ENCODE measurements around the gene POLR2I. TPM values are rescaled to one million over a fixed set of nuclear protein-coding genes. Genes with fewer than 3 reads are reported as not detected.
"Not testable (repeated sequence)": the region's sequence is repeated elsewhere in the genome, so short reads cannot be mapped to it uniquely, and the experiment has no call there.

The POLR2I gene
- total and polyA plus RNA-seq, 2 experiments from 2014 or later, result 94.0 to 413 TPM

DNA sequence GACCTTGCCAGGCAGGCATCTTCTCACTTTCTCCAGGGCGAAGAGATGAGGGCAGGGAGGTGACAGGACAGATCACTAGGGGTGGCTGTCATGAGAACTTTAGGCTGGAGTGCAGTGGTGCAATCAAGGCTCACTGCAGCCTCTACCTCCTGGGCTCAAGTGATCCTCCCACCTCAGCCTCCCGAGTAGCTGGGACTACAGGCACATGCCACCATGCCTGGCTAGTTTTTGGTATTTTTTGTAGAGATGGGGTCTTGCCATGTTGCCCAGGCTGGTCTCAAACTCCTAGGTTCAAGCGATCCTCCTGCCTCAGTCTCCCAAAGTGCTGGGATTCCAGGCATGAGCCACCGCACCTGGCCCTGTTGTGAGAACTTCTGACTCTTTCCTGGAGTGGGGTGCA lies 20.2 kb upstream of the POLR2I start:
- not testable (repeated sequence) for ATAC-seq; H3K4me3 Mint-ChIP-seq; H3K27me3 Mint-ChIP-seq (ENCODE audit: insufficient read depth, low read depth, poor library complexity); H3K4me1 ChIP-seq (ENCODE audit: insufficient read depth); H3F3A ChIP-seq (replicated peaks; ENCODE audit: low read depth); H3K27me3 ChIP-seq (ENCODE audit: insufficient read depth); H3K4me3 ChIP-seq; H3K9me2 ChIP-seq (ENCODE audit: insufficient read depth); H3K27ac Mint-ChIP-seq; H3K27ac ChIP-seq (ENCODE audit: low read depth); DNase-seq (ENCODE audit: low spot score); H3K4me2 ChIP-seq; H2AFZ ChIP-seq; H3K79me2 ChIP-seq (replicated peaks; ENCODE audit: insufficient read depth); H3K36me3 ChIP-seq (ENCODE audit: insufficient read depth); H4K20me1 ChIP-seq (replicated peaks; ENCODE audit: insufficient read depth); H3K9me3 Mint-ChIP-seq; H3K36me3 Mint-ChIP-seq (ENCODE audit: low read depth)
- H3K4me1 Mint-ChIP-seq, result peaks cover 10% of the 10 kb centered on the region

DNA sequence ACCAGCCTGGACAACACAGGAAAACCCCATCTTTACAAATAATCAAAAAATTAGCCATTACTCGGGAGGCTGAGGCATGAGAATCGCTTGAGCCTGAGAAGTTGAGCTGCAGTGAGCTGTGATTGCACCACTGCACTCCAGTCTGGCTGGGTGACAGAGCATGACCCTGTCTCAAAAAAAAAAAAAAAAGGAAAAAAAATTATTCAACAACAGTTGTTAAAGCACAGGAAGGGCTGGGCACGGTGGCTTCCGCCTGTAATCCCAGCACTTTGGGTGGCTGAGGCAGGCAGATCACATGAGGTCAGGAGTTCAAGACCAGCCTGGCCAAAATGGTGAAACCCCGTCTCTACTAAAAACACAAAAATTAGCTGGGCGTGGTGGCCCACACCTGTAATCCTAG lies 16.5 kb upstream of the POLR2I start:
- not testable (repeated sequence) for H4K20me1 ChIP-seq (replicated peaks; ENCODE audit: insufficient read depth); ATAC-seq; H3K4me2 ChIP-seq; H3K79me2 ChIP-seq (replicated peaks; ENCODE audit: insufficient read depth); H3K27me3 ChIP-seq (ENCODE audit: insufficient read depth); H3K27ac Mint-ChIP-seq; DNase-seq (ENCODE audit: low spot score); H3K4me1 Mint-ChIP-seq; H3K9me2 ChIP-seq (ENCODE audit: insufficient read depth); H3K36me3 Mint-ChIP-seq (ENCODE audit: low read depth); H3K4me3 ChIP-seq; H3K9me3 Mint-ChIP-seq; H2AFZ ChIP-seq; H3K4me3 Mint-ChIP-seq; H3K27ac ChIP-seq (ENCODE audit: low read depth); H3K36me3 ChIP-seq (ENCODE audit: insufficient read depth); H3K4me1 ChIP-seq (ENCODE audit: insufficient read depth)
- peaks cover 16% of the 10 kb centered on the region for H3K27me3 Mint-ChIP-seq (ENCODE audit: insufficient read depth, low read depth, poor library complexity)
- H3F3A ChIP-seq (replicated peaks; ENCODE audit: low read depth), result peaks cover 11% of the 10 kb centered on the region

DNA sequence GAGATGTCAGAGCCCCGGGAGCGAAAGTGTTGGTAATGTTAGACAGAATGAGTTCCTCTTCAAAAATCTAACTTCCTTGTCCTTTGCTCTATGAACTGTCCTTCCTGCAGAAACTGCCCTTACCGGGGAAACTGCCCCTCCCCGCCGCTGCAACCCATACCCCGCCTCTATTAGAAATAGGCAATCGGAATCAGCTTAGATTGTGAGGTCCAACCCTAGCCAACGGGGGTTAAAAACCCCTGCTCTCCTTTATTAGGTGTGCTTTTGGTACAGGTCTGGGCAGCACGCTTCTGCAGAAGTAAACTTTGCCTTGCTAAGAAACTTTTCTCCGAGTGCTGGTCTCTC lies 13.7 kb upstream of the POLR2I start:
- DNase-seq (ENCODE audit: low spot score) (peak; percentile 51), ATAC-seq (peak; percentile 27)
- Histone ChIP-seq H3K36me3 (ENCODE audit: insufficient read depth) (no peaks in the 10 kb centered on the region), H3K9me2 (ENCODE audit: insufficient read depth) (no peaks in the 10 kb centered on the region), H3F3A (replicated peaks; ENCODE audit: low read depth) (peaks cover 11% of the 10 kb centered on the region), H3K4me3 (peak overlapping the region; percentile 59), H3K4me2 (peak overlapping the region; percentile 76), H2AFZ (peak overlapping the region; percentile 44; the same call in 1 of the 2 replicates), H3K4me1 (ENCODE audit: insufficient read depth) (no peaks in the 10 kb centered on the region; the same call in 1 of the 2 replicates), H4K20me1 (replicated peaks; ENCODE audit: insufficient read depth) (no peaks in the 10 kb centered on the region), H3K27ac (ENCODE audit: low read depth) (peak overlapping the region; percentile 87), H3K79me2 (replicated peaks; ENCODE audit: insufficient read depth) (no peaks in the 10 kb centered on the region), H3K27me3 (ENCODE audit: insufficient read depth) (no peaks in the 10 kb centered on the region)
- H3K4me3 Mint-ChIP-seq, result peak overlapping the region; percentile 86
- H3K36me3 Mint-ChIP-seq (ENCODE audit: low read depth), result peaks cover 27% of the 10 kb centered on the region
- peaks cover 5% of the 10 kb centered on the region for H3K4me1 Mint-ChIP-seq
- H3K9me3 Mint-ChIP-seq, result peaks cover 5% of the 10 kb centered on the region; the same call in 2 of the 3 replicates
- peaks cover 16% of the 10 kb centered on the region for H3K27me3 Mint-ChIP-seq (ENCODE audit: insufficient read depth, low read depth, poor library complexity)
- peak overlapping the region; percentile 93 for H3K27ac Mint-ChIP-seq
- TF ChIP-seq, protein P1, sequence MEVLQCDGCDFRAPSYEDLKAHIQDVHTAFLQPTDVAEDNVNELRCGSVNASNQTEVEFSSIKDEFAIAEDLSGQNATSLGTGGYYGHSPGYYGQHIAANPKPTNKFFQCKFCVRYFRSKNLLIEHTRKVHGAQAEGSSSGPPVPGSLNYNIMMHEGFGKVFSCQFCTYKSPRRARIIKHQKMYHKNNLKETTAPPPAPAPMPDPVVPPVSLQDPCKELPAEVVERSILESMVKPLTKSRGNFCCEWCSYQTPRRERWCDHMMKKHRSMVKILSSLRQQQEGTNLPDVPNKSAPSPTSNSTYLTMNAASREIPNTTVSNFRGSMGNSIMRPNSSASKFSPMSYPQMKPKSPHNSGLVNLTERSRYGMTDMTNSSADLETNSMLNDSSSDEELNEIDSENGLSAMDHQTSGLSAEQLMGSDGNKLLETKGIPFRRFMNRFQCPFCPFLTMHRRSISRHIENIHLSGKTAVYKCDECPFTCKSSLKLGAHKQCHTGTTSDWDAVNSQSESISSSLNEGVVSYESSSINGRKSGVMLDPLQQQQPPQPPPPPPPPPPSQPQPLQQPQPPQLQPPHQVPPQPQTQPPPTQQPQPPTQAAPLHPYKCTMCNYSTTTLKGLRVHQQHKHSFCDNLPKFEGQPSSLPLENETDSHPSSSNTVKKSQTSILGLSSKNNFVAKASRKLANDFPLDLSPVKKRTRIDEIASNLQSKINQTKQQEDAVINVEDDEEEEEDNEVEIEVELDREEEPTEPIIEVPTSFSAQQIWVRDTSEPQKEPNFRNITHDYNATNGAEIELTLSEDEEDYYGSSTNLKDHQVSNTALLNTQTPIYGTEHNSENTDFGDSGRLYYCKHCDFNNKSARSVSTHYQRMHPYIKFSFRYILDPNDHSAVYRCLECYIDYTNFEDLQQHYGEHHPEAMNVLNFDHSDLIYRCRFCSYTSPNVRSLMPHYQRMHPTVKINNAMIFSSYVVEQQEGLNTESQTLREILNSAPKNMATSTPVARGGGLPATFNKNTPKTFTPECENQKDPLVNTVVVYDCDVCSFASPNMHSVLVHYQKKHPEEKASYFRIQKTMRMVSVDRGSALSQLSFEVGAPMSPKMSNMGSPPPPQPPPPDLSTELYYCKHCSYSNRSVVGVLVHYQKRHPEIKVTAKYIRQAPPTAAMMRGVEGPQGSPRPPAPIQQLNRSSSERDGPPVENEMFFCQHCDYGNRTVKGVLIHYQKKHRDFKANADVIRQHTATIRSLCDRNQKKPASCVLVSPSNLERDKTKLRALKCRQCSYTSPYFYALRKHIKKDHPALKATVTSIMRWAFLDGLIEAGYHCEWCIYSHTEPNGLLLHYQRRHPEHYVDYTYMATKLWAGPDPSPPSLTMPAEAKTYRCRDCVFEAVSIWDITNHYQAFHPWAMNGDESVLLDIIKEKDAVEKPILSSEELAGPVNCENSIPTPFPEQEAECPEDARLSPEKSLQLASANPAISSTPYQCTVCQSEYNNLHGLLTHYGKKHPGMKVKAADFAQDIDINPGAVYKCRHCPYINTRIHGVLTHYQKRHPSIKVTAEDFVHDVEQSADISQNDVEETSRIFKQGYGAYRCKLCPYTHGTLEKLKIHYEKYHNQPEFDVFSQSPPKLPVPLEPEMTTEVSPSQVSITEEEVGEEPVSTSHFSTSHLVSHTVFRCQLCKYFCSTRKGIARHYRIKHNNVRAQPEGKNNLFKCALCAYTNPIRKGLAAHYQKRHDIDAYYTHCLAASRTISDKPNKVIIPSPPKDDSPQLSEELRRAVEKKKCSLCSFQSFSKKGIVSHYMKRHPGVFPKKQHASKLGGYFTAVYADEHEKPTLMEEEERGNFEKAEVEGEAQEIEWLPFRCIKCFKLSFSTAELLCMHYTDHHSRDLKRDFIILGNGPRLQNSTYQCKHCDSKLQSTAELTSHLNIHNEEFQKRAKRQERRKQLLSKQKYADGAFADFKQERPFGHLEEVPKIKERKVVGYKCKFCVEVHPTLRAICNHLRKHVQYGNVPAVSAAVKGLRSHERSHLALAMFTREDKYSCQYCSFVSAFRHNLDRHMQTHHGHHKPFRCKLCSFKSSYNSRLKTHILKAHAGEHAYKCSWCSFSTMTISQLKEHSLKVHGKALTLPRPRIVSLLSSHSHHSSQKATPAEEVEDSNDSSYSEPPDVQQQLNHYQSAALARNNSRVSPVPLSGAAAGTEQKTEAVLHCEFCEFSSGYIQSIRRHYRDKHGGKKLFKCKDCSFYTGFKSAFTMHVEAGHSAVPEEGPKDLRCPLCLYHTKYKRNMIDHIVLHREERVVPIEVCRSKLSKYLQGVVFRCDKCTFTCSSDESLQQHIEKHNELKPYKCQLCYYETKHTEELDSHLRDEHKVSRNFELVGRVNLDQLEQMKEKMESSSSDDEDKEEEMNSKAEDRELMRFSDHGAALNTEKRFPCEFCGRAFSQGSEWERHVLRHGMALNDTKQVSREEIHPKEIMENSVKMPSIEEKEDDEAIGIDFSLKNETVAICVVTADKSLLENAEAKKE (CRISPR knock-in tag; IDR thresholded peaks at IDR 0.05), result no peak
- TF ChIP-seq POLR2AphosphoS5 (IDR thresholded peaks at IDR 0.05; ENCODE audit: low read depth), result no peak
- TF ChIP-seq REST (IDR thresholded peaks at IDR 0.05; ENCODE audit: unreplicated experiment), result no peak
- TF ChIP-seq, protein P2, sequence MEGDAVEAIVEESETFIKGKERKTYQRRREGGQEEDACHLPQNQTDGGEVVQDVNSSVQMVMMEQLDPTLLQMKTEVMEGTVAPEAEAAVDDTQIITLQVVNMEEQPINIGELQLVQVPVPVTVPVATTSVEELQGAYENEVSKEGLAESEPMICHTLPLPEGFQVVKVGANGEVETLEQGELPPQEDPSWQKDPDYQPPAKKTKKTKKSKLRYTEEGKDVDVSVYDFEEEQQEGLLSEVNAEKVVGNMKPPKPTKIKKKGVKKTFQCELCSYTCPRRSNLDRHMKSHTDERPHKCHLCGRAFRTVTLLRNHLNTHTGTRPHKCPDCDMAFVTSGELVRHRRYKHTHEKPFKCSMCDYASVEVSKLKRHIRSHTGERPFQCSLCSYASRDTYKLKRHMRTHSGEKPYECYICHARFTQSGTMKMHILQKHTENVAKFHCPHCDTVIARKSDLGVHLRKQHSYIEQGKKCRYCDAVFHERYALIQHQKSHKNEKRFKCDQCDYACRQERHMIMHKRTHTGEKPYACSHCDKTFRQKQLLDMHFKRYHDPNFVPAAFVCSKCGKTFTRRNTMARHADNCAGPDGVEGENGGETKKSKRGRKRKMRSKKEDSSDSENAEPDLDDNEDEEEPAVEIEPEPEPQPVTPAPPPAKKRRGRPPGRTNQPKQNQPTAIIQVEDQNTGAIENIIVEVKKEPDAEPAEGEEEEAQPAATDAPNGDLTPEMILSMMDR (conservative IDR thresholded peaks at IDR 0.05; ENCODE audit: low read depth in 2 of 2), result no peak
- no peak for TF ChIP-seq EZH2phosphoT487 (IDR thresholded peaks at IDR 0.05; ENCODE audit: unreplicated experiment)
